Measurements from ENCODE around the gene RNF181.
"Not testable (repeated sequence)": the region's sequence is repeated elsewhere in the genome, so short reads cannot be mapped to it uniquely, and the experiment has no call there.

RNF181 gene, protein sequence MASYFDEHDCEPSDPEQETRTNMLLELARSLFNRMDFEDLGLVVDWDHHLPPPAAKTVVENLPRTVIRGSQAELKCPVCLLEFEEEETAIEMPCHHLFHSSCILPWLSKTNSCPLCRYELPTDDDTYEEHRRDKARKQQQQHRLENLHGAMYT

DNA sequence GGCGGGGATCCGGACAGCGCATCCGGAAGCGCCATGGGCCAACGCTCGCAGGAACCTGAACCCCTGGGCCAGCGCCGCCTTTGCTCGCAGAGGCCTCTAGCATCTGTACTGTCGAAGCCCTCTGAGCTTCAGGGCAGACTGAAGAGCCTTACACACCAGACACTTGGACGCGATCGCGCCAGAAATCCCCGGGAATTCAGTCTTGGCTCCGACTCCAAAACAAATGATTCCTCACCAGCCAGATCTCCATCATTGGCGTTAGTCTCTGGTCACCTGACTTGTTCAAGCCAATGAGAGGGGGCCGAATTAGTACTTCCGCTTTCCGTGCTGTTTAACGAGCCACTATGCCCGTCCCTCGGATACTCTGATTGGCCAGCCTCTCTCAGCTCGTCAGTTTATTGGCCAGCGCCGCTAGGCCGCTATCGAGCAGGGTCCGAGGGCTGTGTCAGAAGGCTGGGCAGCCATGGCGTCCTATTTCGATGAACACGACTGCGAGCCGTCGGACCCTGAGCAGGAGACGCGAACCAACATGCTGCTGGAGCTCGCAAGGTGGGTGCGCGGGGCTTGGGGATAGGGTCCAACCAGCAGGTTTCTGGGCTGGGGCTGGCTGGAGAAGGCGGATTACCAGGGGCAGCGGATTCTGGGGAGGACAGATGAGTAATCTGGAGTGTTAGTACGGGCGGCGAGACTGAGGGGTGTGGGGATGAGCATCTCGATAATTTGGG, at the start of gene RNF181:
RNF181 (plus strand) TSS at position 445 of the 725 bp plus-strand sequence; CDS start at position 464, 19 bp downstream.
- peak; percentile 85 for FAIRE-seq

DNA sequence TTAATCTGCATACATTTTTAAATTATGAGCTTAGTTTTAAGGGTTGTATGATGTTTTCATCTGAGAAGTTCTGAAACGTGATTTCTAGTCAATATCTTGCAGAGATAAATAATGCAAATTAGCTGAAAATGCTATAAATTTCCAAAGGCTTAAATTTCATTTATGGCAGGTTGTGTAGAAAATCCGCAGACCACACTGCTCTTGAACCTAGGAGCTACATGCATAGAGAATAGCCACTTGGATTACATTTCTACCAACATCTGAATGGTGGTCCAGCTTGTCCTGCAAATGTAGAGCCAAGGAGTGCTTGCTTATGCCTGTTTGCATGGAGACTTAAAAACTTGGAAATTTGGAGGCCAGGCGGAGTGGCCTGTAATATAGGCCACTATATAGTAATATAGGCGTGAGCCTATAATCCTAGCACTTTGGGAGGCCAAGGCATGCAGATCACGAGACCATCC, 49.7 kb upstream of the RNF181 start:
- no peak for FAIRE-seq

DNA sequence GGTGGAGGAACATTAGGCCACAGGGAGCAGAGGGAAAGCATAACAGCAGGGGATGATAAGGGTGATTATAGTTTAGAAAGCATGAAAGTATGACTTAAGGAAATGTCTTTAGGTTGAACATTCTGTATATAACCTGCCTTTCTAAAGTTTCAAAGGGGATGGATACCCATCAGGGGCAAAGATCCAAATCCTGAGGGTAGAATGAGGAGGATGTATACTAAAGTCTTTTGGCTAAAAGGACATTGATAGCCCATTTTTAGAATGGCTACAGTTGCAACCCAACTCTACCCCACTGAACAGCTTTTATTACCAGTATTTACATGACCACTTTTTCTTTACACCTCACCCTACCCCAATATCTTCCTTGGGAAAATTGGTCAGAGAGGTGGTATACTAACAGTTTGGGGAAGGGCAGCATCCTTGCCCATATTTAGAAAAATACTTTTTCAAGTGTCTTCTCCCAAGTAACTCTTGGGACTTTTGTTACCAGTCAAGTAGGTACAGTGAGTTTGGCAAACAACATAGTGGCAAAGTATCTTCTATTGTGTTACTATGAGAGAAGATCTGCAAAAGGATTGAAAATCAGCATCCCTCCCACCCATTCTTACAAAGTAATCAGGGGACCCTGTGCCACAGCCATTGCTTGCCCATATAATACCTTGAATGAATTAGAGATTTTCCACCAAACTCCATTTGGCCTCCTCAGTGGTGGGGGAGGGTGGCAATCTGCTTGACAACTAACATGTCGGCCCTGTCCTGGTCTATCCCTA, 48.3 kb upstream of the RNF181 start:
- no peak for FAIRE-seq

DNA sequence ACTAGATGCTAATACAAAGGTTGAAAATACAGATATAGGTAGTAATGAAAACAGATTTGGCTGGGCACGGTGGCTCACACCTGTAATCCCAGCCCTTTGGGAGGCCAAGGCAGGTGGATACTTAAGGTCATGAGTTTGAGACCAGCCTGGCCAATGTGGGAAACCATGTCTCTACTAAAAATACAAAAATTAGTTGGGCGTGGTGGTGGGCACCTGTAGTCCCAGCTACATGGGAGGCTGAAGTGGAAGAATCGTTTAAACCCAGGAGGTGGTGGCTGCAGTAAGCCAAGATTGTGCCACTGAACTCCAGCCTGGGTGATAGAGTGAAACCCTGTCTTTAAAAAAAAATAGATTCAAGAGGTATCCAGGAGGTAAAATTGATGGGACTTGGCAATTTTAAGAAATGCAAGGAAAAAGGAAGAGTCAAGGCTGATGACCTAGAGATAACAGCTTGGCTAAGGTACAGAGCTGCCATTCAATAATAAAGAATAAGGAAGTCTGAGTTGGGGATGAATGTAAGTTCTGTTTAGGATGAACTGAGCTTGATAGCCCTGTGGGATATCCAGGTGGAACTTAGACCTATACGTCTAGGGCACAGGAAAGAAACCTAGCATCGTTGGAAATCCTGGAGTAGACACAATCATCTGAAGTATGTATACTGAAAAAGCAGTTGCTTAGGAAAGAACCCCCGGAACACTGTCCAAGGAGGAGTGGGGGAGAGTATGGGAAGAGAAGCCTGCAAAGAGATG, 47.5 kb upstream of the RNF181 start:
- FAIRE-seq: no peak

DNA sequence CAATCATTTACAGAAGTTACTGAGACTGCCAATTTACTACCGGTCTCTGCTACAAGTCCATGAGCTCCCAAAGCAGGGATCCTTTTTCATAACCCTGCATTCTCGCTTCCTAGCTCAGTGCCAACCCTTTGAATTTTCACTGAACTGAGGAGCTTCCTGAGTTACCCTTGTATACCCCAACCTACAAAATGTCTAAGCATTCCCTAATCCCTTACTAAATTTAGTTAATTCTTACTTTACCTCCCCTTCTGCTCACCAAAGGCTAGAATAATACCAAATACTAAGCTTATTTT, 47.0 kb upstream of the RNF181 start:
- FAIRE-seq: no peak

DNA sequence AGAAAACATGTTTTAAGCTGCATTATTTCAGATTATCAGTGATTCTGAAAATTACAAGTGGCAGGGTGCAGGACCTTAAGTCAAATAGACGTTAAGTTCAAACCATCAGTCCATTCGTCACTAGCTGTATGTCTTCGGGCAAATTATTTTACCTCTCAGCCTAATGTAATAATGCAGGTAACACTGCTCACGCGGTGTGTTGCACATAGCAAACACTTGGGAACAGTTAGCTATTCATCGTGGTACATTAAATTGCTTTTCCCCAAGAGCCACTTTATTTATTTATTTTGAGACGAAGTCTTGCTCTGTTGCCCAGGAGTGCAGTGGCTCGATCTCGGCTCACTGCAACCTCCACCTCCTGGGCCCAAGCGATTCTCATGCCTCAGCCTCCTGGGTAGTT, 46.5 kb upstream of the RNF181 start:
- FAIRE-seq: no peak

DNA sequence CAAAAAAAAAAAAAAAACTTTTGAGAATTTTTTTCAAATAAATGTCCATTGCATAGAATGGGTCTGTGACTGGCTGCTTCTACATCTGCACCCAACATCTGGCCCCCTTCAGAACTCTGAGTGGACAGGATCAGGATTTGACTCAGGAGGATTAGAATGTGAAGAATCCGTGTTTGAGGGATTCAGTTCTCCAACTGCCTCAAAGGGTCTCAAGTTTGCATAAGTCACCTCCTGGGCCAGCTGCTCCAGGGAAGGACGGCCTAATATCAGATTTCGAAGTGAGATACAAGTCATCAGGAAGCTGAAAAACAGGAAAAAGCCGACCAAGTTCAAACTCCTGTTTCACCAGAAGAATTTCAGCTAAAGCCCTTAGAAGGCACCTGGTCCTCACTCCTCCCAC, 45.7 kb upstream of the RNF181 start:
- FAIRE-seq: no peak

DNA sequence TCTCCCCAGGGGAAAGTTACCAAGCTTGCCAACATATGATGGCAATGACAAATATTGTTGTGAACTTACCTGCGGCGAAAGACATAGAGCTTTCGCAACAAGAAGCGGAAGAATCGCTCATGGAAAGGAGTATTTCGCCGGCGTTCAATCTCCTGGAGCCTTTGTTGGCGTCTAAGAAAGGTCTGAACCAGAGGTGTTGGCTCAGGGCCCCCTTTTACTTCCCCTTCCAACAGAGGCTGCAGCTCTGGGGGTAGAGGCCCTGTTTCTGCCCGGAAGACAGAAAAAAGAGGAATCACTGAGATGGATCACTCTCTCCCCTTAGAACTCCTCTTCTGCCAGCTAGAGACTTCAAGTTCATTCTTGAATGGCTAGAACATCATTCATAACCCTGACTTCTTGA, 45.1 kb upstream of the RNF181 start:
- no peak for FAIRE-seq

DNA sequence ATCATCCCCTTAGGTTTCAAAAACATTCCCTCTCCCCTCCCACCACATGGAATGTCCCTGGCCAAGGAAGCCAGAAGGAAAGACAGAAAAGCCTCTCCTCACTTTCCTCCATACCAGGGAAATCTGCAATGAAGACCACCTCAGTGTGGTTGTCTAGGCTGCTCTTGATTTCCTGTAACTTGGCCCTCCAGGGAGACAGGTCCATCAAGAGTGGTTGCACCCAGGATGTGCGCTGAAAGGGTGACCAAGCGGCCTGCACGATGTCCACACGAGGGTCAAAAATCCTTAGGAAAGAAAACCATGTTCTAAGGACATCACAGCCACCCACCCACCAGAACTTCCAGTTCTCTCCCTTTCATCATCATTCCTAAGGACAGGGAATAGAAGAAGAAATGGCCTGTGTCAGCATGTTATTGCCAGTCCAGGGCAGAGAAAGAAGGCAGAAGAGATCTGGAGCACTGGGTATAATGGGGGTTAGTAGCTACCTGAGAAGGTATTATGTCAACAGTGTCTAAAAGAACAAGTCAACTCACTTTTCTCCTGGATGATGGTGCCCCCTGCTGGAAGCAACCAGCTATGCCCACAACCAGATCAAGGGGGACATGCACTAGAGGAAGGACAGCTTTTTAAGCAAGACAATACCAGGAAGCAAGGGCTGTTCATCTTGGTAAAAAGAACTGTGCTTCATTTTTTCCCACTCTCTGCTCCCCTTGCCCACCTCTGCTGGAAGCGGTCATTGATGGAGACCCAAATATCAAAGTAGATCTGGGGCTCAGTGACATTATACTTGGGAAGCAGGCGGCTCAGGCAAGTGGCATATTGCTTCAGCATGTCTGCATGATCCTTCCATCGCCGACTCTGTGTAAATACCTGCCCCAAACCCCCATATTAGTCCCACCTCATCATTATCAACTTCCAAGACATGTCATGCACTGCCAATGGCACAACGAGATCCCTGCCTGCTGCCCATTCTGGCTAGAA, 43.6 kb upstream of the RNF181 start:
- FAIRE-seq: no peak

DNA sequence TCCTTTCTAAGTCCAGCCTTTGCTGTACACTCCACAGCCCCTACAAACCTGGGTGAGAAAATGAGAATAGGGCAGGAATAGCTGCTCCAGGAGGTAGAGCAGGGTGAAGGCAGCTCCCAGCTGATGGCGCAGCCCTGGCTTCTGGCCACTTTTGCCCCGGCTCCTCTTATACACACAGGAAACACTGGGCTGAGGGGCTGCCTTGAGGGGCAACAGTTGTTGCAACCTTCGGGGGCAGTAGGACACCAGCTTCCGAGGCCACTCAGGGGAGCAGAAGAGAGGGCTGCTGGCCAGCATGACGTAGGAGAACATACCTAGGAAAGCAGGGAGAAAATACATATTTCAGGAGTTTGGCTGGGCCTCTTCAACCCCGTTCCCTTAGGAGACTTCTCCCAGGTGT, 42.4 kb upstream of the RNF181 start:
- no peak for FAIRE-seq

DNA sequence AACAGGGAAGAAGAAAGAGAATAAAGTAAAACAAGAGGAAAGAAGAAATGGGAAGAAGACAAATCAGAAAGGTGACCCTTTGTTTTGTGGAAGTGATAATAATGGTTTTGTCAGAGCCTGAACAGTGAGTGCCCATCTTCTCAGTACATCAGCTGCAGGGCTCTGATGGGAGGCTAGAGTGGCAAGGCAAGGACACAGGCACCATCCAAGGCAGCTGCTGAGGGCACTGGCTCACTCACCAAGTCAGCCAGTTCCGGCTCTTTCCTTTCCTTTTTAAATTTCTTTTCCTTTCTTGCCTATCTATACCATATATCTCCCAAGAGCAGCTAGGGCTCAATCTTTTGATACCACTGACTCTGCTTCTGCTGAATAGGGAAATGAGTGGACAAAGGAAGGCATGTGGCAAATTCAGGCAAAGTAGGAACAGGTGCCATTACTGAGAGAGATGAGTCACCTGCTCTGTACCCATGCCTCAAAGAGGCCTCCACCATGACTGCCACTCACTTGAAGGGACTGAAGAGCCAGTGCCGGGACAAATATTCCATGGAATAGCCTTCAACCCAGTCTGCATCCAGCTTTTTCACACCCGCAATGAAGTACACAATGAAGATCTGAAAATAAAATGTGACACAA, 40.4 kb upstream of the RNF181 start:
- FAIRE-seq: no peak

DNA sequence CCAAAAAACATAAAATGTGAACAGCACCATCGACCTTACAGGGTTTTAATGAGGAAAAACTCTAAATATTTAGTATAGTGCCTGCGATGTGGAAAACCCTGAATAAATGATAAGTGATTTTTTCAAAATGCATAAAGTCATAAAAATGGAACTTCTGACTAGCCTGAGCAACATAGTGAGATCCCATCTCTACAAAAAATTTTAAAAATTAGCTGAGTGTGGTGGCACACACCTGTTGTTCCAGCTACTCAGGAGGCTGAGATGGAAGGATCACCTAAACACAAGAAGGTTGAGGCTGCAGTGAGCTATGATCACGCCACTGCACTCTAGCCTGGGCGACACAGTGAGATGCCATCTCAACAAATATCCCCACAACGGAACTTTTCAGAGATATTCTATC, 38.4 kb upstream of the RNF181 start:
- no peak for FAIRE-seq

DNA sequence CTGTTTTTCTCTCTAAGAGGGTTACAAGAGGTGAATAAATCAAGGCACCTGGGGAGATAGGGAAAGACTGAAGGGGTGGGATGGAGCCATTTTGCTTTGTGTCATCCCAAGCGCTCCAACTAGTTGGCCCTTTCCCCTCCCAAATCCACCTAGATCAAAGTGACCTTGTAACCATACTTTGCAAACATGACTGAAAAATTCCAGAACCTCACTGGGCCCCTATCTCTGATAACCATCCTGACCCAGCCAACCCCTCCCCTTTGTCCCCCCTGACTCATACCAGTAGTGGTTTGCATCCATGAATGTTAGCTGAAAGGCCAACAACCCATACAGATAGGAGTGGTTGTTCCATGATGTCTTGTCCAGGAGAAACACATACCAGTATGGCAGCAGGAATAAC, 37.4 kb upstream of the RNF181 start:
- no peak for FAIRE-seq

DNA sequence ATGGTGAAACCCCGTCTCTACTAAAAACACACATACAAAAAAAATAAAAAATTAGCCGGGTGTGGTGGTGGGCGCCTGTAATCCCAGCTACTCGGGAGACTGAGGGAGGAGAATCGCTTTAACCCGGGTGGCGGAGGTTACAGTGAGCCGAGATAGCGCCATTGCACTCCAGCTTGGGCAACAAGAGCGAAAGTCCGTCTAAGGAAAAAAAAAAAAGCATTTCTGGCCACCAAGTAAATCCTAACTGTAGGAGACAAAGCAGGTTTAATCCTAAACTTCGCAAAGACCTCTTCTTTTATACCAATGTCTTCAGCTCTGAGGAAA, 35.2 kb upstream of the RNF181 start:
- FAIRE-seq: not testable (repeated sequence)

DNA sequence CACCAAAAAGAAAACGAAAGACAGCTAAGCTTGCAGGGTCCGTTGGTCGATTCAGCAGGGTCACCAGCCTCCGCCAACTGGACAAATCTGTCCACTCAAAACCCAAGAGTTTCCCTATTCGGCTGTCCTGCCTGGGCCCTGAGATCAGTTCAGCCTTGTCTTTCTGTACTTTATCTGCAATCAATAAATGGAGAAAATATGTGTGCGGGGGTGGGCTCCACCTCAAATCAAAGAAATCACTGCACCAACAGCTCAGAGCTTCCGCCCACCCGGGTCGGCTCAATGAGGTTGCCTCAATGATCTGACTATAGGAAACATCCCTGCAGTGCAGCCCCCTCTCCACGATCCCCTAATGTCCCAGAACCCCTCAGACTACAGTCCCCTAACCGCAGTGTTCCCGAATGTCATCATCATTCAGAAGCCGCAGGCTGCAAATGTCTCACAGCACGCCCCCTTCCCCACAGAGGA, 34.7 kb upstream of the RNF181 start:
- no peak for FAIRE-seq

DNA sequence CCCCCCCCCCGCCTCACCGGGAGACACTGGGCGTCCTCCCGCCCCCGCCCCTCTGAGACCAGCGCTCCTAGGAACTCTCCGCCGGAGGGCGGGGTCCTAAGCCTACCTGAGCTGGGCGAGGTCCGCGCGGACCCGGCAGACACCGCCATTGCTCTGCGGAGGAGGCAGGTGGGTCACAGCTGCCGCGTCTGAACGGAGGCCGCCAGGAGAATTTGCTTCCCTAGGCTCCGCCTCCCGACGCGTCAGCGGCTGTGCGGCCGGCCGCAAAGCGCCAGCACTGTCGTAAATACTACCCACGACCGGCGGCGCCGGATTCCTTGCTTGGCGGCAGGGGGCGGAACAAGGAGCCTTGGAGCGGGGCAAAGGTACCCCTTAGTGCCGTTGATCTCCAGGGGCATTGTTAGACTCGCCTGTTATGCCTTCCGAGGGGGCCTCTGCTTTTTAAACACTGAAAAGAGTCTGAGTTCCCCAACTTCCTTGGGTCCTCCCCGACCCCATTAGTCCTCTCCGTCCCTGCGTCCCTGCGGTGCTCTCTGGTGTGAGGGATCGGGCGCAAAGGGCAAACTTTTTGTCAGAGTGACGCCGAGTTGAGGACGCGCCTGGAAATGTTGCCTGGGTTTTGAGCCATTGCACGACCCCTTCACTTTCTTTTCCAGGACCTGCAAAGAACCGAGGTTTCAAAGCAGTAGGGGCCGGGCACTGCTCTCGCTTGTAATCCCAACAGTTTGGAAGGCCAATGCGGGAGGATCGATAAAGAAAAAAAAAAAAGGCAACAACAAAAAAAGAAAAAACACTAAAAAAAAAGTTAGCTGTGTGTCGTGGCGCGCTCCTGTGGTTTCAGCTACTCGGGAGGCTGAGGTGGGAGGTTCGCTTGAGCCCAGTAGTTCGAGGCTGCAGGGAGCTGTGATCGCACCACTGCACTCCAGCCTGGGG, 34.0 kb upstream of the RNF181 start, which contains the start of gene GGCX:
GGCX (minus strand) TSS at position 214 of the 933 bp plus-strand sequence; CDS start at position 149, 65 bp downstream.
- FAIRE-seq: no peak

DNA sequence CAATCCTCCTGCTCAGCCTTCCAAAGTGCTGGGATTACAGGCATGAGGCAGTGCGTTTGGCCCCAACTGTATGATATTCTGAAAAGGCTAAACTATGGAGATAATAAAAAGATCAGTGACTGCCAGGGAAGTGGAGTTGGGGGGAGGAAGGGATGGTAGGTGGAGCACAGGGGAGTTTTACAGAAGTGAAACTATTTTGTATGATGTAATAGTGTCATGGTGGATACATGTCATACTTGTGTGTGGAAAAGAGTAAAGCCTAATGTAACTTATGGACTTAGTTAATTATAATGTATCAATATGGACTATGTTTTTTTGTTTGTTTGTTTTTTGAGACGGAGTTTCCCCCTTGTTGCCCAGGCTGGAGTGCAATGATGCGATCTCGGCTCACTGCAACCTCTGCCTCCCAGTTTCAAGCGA, 31.4 kb upstream of the RNF181 start:
- no peak for FAIRE-seq

DNA sequence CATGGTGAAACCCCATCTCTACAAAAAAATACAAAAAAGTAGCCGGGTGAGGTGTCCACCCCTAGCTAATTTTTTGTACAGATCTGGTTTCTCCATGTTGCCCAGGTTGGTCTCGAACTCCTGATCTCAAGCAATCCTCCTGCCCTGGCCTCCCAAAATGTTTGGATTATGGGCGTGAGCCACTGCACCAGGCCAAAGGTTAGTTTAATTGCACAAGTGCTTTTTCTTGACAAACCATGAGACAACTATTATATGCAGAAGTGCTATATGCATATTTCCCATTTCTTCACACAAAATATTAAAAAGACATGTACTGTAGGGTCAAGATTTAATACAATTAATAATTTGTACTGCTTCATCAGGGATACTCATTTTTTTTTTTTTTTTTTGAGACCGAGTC, 29.3 kb upstream of the RNF181 start:
- FAIRE-seq: no peak

DNA sequence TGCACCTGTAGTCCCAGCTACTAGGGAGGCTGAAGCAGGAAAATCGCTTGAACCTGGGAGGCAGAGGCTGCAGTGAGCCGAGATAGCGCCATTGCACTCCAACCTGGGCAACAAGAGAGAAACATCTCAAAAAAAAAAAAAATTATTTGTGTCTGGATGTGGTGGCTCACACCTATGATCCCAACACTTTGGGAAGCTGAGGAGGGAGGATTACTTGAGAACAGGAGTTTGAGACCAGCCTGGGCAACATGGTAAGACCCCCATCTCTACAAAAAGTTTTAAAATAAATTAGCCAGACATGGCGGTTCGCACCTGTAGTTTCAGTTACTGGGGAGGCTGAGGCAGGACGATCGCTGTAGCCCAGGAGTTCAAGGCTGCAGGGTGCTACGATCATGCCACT, 19.8 kb upstream of the RNF181 start:
- no peak for FAIRE-seq

DNA sequence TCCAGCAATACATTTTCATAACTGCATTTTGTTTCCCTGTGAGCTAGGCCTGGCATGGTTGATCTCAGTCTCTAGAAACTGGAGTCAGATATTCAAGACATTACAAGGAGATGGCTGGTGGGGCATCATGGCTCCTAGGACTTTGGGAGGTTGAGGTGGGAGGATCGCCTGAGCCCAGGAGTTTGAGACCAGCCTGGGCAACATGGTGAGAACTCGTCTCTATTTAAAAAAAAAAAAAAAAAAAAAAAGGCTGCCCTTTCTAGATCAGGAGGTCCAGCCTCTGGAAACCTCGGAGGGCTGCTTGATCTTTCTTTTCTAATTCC, 18.5 kb upstream of the RNF181 start:
- no peak for FAIRE-seq

All from colon (tissue), 2 donors.